Epithelial cell of esophagus (primary cell): ENCODE data around the gene SENP1.

Source experiments
- DNase-seq: peaks from one replicate; pipeline ENCODE4 v3.0.0; 2010; ENCODE audit warnings: low read depth
- H3K4me3 ChIP-seq: 2 replicates; pipeline ENCODE4 v1.5.1; 2011; ENCODE audit warnings: mild to moderate bottlenecking, low read length, control low read depth
- TF ChIP-seq, protein P1 (sequence below): IDR thresholded peaks from 2 replicates; pipeline ENCODE4 v1.5.1; 2011; ENCODE audit warnings: low read depth, mild to moderate bottlenecking, low read length, control low read depth, inconsistent platforms; ENCODE audit not compliant: insufficient read depth; ENCODE audit errors: missing control alignments

Gene SENP1

GRCh38 chr12:48002773-48003218 is 103.1 kb downstream of the SENP1 start:
- DNase-seq, result peak; percentile 40
- TF ChIP-seq, protein P1, sequence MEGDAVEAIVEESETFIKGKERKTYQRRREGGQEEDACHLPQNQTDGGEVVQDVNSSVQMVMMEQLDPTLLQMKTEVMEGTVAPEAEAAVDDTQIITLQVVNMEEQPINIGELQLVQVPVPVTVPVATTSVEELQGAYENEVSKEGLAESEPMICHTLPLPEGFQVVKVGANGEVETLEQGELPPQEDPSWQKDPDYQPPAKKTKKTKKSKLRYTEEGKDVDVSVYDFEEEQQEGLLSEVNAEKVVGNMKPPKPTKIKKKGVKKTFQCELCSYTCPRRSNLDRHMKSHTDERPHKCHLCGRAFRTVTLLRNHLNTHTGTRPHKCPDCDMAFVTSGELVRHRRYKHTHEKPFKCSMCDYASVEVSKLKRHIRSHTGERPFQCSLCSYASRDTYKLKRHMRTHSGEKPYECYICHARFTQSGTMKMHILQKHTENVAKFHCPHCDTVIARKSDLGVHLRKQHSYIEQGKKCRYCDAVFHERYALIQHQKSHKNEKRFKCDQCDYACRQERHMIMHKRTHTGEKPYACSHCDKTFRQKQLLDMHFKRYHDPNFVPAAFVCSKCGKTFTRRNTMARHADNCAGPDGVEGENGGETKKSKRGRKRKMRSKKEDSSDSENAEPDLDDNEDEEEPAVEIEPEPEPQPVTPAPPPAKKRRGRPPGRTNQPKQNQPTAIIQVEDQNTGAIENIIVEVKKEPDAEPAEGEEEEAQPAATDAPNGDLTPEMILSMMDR, result no peak
- H3K4me3 ChIP-seq, result no peak overlapping the region

DNA sequence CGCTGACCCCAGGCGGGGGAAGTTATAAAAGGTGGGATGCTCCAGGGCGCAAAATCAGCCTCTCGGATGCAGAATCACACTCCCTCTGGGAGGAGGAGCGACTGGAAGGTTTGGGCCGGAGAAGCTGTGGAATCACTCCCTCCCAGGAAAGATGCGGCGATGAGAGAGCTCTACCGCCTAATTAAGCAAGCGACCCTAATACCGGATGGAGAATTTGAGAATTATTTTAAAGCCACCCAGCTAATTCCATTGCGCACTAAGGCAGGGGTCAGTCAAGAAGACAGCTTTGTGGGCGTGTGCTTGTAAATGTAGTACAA is 103.5 kb downstream of the SENP1 start:
- no peak for DNase-seq
- TF ChIP-seq, protein P1, result no peak
- peak overlapping the region; percentile 68 for H3K4me3 ChIP-seq

DNA sequence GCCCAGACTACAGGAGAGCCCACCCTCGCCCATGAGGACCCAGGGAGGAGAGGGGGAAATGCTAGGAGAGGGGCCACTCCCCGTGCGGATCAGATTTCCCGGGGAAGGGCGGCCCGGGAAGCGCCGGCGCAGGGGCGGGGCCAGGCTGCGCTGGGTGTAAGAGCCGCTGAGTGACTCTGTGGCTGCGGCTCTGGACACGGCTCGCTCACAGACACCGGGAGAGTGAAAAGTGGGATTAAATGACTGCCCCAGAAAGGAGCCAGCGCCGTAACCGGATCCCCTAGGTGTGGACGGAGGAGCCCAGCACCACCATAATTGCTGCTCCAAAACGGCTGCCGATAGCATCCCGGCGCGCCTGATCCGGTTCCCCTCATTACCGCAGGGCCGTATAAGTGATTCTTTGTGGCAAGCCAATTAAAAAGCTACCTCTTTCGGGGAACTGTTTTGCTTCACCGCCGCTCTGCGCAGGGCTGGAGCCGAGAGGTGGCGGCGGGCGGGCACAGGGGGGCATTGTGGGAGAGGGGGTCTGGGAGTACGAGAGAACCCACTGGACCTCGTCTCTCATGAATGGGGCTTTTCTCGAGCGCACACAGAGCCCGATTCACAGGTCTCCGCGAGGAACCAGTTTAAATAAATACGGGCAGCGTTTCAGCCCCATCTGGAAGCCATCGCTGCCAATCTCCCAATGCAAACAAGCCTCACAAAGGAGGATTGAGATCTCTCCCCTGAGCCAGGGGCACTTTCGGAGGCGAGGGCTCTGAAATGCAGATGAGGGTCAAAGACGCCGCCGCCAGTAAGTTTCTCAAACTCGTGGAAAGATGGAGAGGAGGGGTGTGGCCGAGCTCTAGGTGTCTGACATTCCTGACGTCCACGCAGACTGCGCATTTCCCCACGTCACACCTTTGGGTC is 104.1 kb downstream of the SENP1 start:
- peak; percentile 69 for DNase-seq
- TF ChIP-seq, protein P1, result no peak
- H3K4me3 ChIP-seq, result peak overlapping the region; percentile 68

- peak; percentile 97 for DNase-seq
- TF ChIP-seq, protein P1, result peak; percentile 42
- H3K4me3 ChIP-seq, result peak overlapping the region; percentile 68
Measured at GRCh38 chr12:48000878-48001504, 104.9 kb downstream of the SENP1 start.

- no peak overlapping the region for H3K4me3 ChIP-seq
- TF ChIP-seq, protein P1, result no peak
- no peak for DNase-seq
Measured at GRCh38 chr12:47999816-48000215, 106.1 kb downstream of the SENP1 start.

GRCh38 chr12:47997321-47997720 is 108.6 kb downstream of the SENP1 start:
- peak; percentile 21 for DNase-seq
- H3K4me3 ChIP-seq, result no peak overlapping the region
- TF ChIP-seq, protein P1, result no peak
